Sciatic nerve (tissue), 2 donors: ENCODE results near the gene GPS2. TPM values are rescaled to one million over a fixed set of nuclear protein-coding genes. Genes with fewer than 3 reads are reported as not detected.

Experiments used
- ATAC-seq: fragments of 200-7000 bp; cut with Tn5 transposase; one replicate; pipeline ENCODE4 v1.9.1; 2020; ENCODE audit warnings: mild to moderate bottlenecking, moderate library complexity
- DNase-seq: peaks from one replicate; pipeline ENCODE4 v3.0.0-alpha.2; 2020; ENCODE audit warnings: low spot score
- intact Hi-C: fragments of 100-400 bp; cut with DNase I; formaldehyde crosslinking; loops from one replicate; pipeline ENCODE4 v1.14.2; 2022
- total RNA-seq: library from RNA; stranded (reverse); fragmentation: NEBNext Ultra II Directional; extraction: Animal tissue kit (Norgen Biotek cat#: 25700); gene quantifications from one replicate; pipeline ENCODE4 v1.2.1, GENCODE V29; 2021
- donor health status: DM: no; HTN: no; CAD: no.
- donor health status: DM: no; HTN: no; CAD: no.

The GPS2 gene
- total RNA-seq, 1 donor from 2014 or later: 53.8 TPM

GRCh38 chr17:7281074-7281952 lies 33.8 kb downstream of the GPS2 start, which contains the start of gene SLC2A4:
Gene SLC2A4 (plus strand): TSS chr17:7281718. CDS start chr17:7281935, 217 bp downstream.
- DNase-seq (peak; percentile 96), ATAC-seq (peak; percentile 93)
- intact Hi-C loops: no loop called here

GRCh38 chr17:7280519-7281073 lies 34.6 kb downstream of the GPS2 start:
- ATAC-seq: peak; percentile 90
- intact Hi-C loops: no loop called here
- DNase-seq: peak; percentile 87

GRCh38 chr17:7279448-7279847 lies 35.7 kb downstream of the GPS2 start:
- no peak for ATAC-seq
- intact Hi-C loops: no loop called here
- no peak for DNase-seq

- DNase-seq (no peak), ATAC-seq (no peak)
- intact Hi-C loops: no loop called here
Measured at GRCh38 chr17:7266784-7267183, 48.4 kb downstream of the GPS2 start.

- DNase-seq (no peak), ATAC-seq (no peak)
- intact Hi-C loops: no loop called here
Measured at GRCh38 chr17:7263801-7264078, 51.4 kb downstream of the GPS2 start.

- ATAC-seq: peak; percentile 19
- intact Hi-C loops: no loop called here
Measured at GRCh38 chr17:7262935-7263800, 52.0 kb downstream of the GPS2 start.

More at GRCh38 chr17:7262935-7263800, 52.0 kb downstream of the GPS2 start:
- no peak for DNase-seq

Other genes starting within 250 kb of the GPS2 start
- 14.7 TPM for gene CLEC10A, start 235.1 kb downstream of the GPS2 start, total RNA-seq
- 1.1 TPM for gene ASGR2, start 200.5 kb downstream of the GPS2 start, total RNA-seq
- 2.3 TPM for gene ASGR1, start 136.0 kb downstream of the GPS2 start, total RNA-seq
- gene DLG4, start 95.5 kb downstream of the GPS2 start, total RNA-seq: 32.2 TPM
- gene ACADVL, start 95.4 kb downstream of the GPS2 start, total RNA-seq: 321 TPM
- gene DVL2, start 80.8 kb downstream of the GPS2 start, total RNA-seq: 49.1 TPM
- gene PHF23, start 75.9 kb downstream of the GPS2 start, total RNA-seq: 23.8 TPM
- gene GABARAP, start 72.9 kb downstream of the GPS2 start, total RNA-seq: 397 TPM
- gene CTDNEP1, start 63.6 kb downstream of the GPS2 start, total RNA-seq: 82.0 TPM
- 26.7 TPM for gene ELP5, start 63.1 kb downstream of the GPS2 start, total RNA-seq
- gene CLDN7, start 52.9 kb downstream of the GPS2 start, total RNA-seq: 4.1 TPM
- gene SLC2A4, start 33.6 kb downstream of the GPS2 start, total RNA-seq: 6.1 TPM
- 2.1 TPM for gene YBX2, start 20.7 kb downstream of the GPS2 start, total RNA-seq
- 168 TPM for gene EIF5A, start 7.7 kb downstream of the GPS2 start, total RNA-seq
- gene NEURL4, start 14.0 kb upstream of the GPS2 start, total RNA-seq: 37.0 TPM
- 38.3 TPM for gene ACAP1, start 21.2 kb upstream of the GPS2 start, total RNA-seq
- 64.6 TPM for gene KCTD11, start 36.8 kb upstream of the GPS2 start, total RNA-seq
- gene TMEM95, start 39.8 kb upstream of the GPS2 start, total RNA-seq: not detected
- gene TNK1, start 65.7 kb upstream of the GPS2 start, total RNA-seq: 6.1 TPM
- 37.1 TPM for gene PLSCR3, start 79.2 kb upstream of the GPS2 start, total RNA-seq
- gene TMEM256, start 88.7 kb upstream of the GPS2 start, total RNA-seq: 75.0 TPM
- 44.8 TPM for gene NLGN2, start 92.5 kb upstream of the GPS2 start, total RNA-seq
- not detected for gene SPEM1, start 105.0 kb upstream of the GPS2 start, total RNA-seq
- gene SPEM2, start 110.3 kb upstream of the GPS2 start, total RNA-seq: not detected
- not detected for gene SPEM3, start 113.5 kb upstream of the GPS2 start, total RNA-seq
- 3.0 TPM for gene TMEM102, start 120.1 kb upstream of the GPS2 start, total RNA-seq
- gene FGF11, start 124.2 kb upstream of the GPS2 start, total RNA-seq: 3.8 TPM
- gene CHRNB1, start 129.7 kb upstream of the GPS2 start, total RNA-seq: 6.3 TPM
- gene ZBTB4, start 164.3 kb upstream of the GPS2 start, total RNA-seq: 84.2 TPM
- gene SLC35G6, start 166.1 kb upstream of the GPS2 start, total RNA-seq: not detected
- 126 TPM for gene POLR2A, start 169.0 kb upstream of the GPS2 start, total RNA-seq
- gene TNFSF12, start 233.7 kb upstream of the GPS2 start, total RNA-seq: 63.9 TPM
- 32.7 TPM for gene TNFSF13, start 243.4 kb upstream of the GPS2 start, total RNA-seq
- gene SENP3, start 246.6 kb upstream of the GPS2 start, total RNA-seq: 39.8 TPM